BLaER1 treated with 17β-estradiol and CSF1 and Interleukin-3, amounts not matched to agents 10 nM and 100 nM (cell line): Measurements from ENCODE around the gene AOC3.
"Not testable (repeated sequence)": the region's sequence is repeated elsewhere in the genome, so short reads cannot be mapped to it uniquely, and the experiment has no call there.

ENCODE experiments used
- H3K27ac ChIP-seq, 11 experiments: shearing (Covaris generic); formaldehyde crosslinking; 2 replicates each; pipeline ENCODE4 v1.8.1; 2022
- H3K27me3 ChIP-seq, 11 experiments: shearing (Covaris generic); formaldehyde crosslinking; 2 replicates each; pipeline ENCODE4 v1.8.1; 2022
- H3K36me3 ChIP-seq, 11 experiments: shearing (Covaris generic); formaldehyde crosslinking; 2 replicates each; pipeline ENCODE4 v1.8.1; 2022
- H3K4me1 ChIP-seq, 10 experiments: shearing (Covaris generic); formaldehyde crosslinking; 2 replicates each; pipeline ENCODE4 v1.8.1; 2022
- H3K4me2 ChIP-seq, 11 experiments: shearing (Covaris generic); formaldehyde crosslinking; 2 replicates each; pipeline ENCODE4 v1.8.1; 2022
- H3K4me3 ChIP-seq, 10 experiments: shearing (Covaris generic); formaldehyde crosslinking; 2 replicates each; pipeline ENCODE4 v1.8.1; 2022
- H3K9ac ChIP-seq, 11 experiments: shearing (Covaris generic); formaldehyde crosslinking; 2 replicates each; pipeline ENCODE4 v1.8.1; 2022
- H3K9me3 ChIP-seq, 11 experiments: shearing (Covaris generic); formaldehyde crosslinking; replicated peaks in 1 of 11; 2 replicates each; pipeline ENCODE4 v1.8.1; 2022
- H4K20me1 ChIP-seq, 11 experiments: shearing (Covaris generic); formaldehyde crosslinking; 2 replicates each; pipeline ENCODE4 v1.8.1; 2022
- Cebpa-rat ChIP-seq, 11 experiments: shearing (Covaris generic); IDR thresholded peaks; 2 replicates each; pipeline ENCODE4 v1.8.1; 2022

The AOC3 gene

DNA sequence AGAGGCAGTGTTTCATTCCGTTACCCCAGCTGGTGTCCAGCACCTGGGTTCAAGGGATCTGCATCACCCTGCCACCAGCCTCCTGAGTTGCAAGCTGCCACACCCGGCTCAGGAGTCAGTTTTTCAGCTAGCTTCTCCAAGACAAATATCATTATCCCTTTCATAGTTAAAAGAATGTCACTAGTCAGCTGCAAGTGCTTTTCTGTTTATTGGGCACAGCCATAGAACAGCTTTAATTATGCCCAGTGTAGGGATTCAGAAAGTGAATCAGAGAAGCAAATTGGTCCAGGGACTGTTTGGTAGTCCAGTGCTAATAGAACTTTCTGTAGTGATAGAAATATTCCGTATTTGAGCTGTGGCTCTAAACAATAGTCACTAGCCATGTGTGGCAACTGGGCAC lies 2.9 kb upstream of the AOC3 start:
- Histone ChIP-seq H3K27me3 (no peaks in the 10 kb centered on the region), H3K4me3 (no peak overlapping the region), H3K4me2 (no peak overlapping the region), H3K4me1 (peaks cover 0 to 57% (median 22%) of the 10 kb centered on the region in 10 experiments; a peak in 12 of 20 replicates), H3K9me3 (no peaks in the 10 kb centered on the region), H3K27ac (no peak overlapping the region), H3K36me3 (peaks cover 22 to 38% (median 29%) of the 10 kb centered on the region in 11 experiments), H4K20me1 (peaks cover 0 to 54% (median 38%) of the 10 kb centered on the region in 11 experiments; a peak in 17 of 22 replicates), H3K9ac (no peak overlapping the region)
- no peak for TF ChIP-seq Cebpa-rat (IDR thresholded peaks at IDR 0.05)

DNA sequence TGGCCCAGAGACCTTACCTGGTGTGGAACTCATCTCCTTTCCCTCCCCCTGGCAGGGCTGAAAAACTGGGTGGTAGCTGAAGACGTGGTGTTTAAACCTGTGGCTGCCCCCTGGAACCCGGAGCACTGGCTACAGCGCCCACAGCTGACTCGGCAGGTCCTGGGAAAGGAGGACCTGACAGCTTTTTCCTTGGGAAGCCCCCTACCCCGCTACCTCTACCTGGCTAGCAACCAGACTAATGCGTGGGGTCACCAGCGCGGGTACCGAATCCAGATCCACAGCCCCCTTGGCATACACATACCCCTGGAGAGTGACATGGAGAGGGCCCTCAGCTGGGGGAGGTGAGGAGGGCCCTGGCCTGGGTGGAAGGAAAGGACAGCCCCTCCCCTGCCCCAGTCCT lies 2.0 kb upstream of the AOC3 start:
- peaks cover 16 to 28% (median 20%) of the 10 kb centered on the region in 11 experiments for H3K36me3 ChIP-seq
- H3K4me3 ChIP-seq: no peak overlapping the region
- no peaks in the 10 kb centered on the region for H3K9me3 ChIP-seq
- no peaks in the 10 kb centered on the region for H3K27me3 ChIP-seq
- peaks cover 0 to 45% (median 30%) of the 10 kb centered on the region in 11 experiments; a peak in 16 of 22 replicates for H4K20me1 ChIP-seq
- H3K9ac ChIP-seq: no peak overlapping the region
- TF ChIP-seq Cebpa-rat (IDR thresholded peaks at IDR 0.05): no peak
- peak overlapping the region in 1 of 11 experiments; percentile 51; a peak in 1 of 22 replicates for H3K4me2 ChIP-seq
- peaks cover 0 to 54% (median 22%) of the 10 kb centered on the region in 10 experiments; a peak in 12 of 20 replicates for H3K4me1 ChIP-seq
- no peak overlapping the region for H3K27ac ChIP-seq

GRCh38 chr17:42849451-42850181 lies 1.4 kb upstream of the AOC3 start:
- Histone ChIP-seq H4K20me1 (peaks cover 0 to 39% (median 25%) of the 10 kb centered on the region in 11 experiments; a peak in 16 of 22 replicates), H3K9me3 (no peaks in the 10 kb centered on the region), H3K4me1 (peaks cover 0 to 51% (median 22%) of the 10 kb centered on the region in 10 experiments; a peak in 12 of 20 replicates), H3K27ac (no peak overlapping the region), H3K9ac (no peak overlapping the region), H3K4me2 (peak overlapping the region in 4 of 11 experiments; percentile 9 to 51 (median 34); a peak in 5 of 22 replicates), H3K27me3 (no peaks in the 10 kb centered on the region), H3K36me3 (peaks cover 10 to 22% (median 14%) of the 10 kb centered on the region in 11 experiments), H3K4me3 (no peak overlapping the region)
- TF ChIP-seq Cebpa-rat (IDR thresholded peaks at IDR 0.05): no peak

DNA sequence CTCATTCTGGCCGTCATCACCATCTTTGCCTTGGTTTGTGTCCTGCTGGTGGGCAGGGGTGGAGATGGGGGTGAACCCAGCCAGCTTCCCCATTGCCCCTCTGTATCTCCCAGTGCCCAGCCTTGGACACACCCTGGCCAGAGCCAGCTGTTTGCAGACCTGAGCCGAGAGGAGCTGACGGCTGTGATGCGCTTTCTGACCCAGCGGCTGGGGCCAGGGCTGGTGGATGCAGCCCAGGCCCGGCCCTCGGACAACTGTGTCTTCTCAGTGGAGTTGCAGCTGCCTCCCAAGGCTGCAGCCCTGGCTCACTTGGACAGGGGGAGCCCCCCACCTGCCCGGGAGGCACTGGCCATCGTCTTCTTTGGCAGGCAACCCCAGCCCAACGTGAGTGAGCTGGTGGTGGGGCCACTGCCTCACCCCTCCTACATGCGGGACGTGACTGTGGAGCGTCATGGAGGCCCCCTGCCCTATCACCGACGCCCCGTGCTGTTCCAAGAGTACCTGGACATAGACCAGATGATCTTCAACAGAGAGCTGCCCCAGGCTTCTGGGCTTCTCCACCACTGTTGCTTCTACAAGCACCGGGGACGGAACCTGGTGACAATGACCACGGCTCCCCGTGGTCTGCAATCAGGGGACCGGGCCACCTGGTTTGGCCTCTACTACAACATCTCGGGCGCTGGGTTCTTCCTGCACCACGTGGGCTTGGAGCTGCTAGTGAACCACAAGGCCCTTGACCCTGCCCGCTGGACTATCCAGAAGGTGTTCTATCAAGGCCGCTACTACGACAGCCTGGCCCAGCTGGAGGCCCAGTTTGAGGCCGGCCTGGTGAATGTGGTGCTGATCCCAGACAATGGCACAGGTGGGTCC lies 607 bp downstream of the AOC3 start:
- H3K9ac ChIP-seq, H3K27me3 ChIP-seq, H3K4me3 ChIP-seq, H3K4me2 ChIP-seq, H3K9me3 ChIP-seq, H3K27ac ChIP-seq, H3K36me3 ChIP-seq: not testable (repeated sequence)
- peaks cover 0 to 19% (median 7%) of the 10 kb centered on the region in 11 experiments; a peak in 9 of 22 replicates for H4K20me1 ChIP-seq
- H3K4me1 ChIP-seq: peaks cover 0 to 45% (median 14%) of the 10 kb centered on the region in 10 experiments; a peak in 11 of 20 replicates

GRCh38 chr17:42852351-42852750 lies 1.4 kb downstream of the AOC3 start:
- TF ChIP-seq Cebpa-rat (IDR thresholded peaks at IDR 0.05): no peak
- Histone ChIP-seq H3K9me3 (no peaks in the 10 kb centered on the region), H3K4me2 (peak overlapping the region in 2 of 11 experiments; percentile 37 to 51; a peak in 3 of 22 replicates)

DNA sequence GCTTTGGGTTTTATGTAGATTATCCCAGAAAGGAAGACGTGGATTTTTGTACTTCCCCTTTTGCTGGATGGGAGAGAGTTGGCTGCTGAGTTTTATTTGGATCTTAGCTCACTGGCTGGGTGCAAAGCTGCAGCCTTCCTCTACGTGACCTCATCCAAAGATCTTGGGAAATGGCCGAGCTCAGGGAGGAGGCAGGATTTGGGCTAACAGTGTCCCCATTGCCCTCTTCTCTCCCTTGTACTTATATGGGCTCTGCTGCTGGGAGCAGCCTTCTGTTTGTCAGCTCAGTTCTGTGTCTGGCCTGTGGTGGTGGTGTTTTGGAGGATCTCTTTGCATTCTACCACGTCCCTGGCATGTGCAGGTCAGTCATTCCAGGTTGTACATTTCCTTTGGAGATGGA lies 2.0 kb downstream of the AOC3 start:
- Histone ChIP-seq H3K4me3 (no peak overlapping the region), H3K4me1 (peaks cover 0 to 36% (median 12%) of the 10 kb centered on the region in 10 experiments; a peak in 11 of 20 replicates), H3K27ac (no peak overlapping the region), H3K27me3 (no peaks in the 10 kb centered on the region), H4K20me1 (peaks cover 0 to 5% (median 0%) of the 10 kb centered on the region in 11 experiments; a peak in 1 of 22 replicates), H3K36me3 (no peaks in the 10 kb centered on the region), H3K9me3 (no peaks in the 10 kb centered on the region), H3K4me2 (peak overlapping the region in 2 of 11 experiments; percentile 37 to 51; a peak in 4 of 22 replicates), H3K9ac (no peak overlapping the region)
- TF ChIP-seq Cebpa-rat (IDR thresholded peaks at IDR 0.05): no peak

More at GRCh38 chr17:42852351-42852750, 1.4 kb downstream of the AOC3 start:
- no peak overlapping the region for H3K4me3 ChIP-seq
- no peak overlapping the region for H3K27ac ChIP-seq
- H3K9ac ChIP-seq: no peak overlapping the region
- no peaks in the 10 kb centered on the region for H3K27me3 ChIP-seq
- H3K36me3 ChIP-seq: no peaks in the 10 kb centered on the region
- H4K20me1 ChIP-seq: peaks cover 0 to 11% (median 0%) of the 10 kb centered on the region in 11 experiments; a peak in 5 of 22 replicates
- H3K4me1 ChIP-seq: peaks cover 0 to 38% (median 12%) of the 10 kb centered on the region in 10 experiments; a peak in 11 of 20 replicates

DNA sequence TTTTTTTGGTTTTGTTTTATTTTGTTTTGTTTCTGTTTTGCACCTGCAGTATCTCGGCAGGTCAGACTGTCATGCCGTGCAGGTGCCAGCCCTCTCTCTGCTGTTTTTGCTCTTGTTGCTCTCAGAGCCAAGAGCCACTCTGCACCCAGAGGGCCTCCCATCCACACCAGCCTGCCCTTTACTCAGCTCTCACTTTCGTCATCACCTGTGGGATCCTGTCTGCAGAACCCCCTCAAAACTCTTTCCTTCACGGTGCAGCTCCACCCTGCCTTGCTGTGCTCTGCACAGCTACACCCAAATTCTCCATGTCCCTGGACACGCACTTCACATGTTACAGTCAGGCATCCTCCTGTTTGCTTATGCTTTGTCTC lies 2.6 kb downstream of the AOC3 start:
- Histone ChIP-seq H3K27me3 (no peaks in the 10 kb centered on the region), H3K9me3 (no peaks in the 10 kb centered on the region), H4K20me1 (0 out of 22 replicates have a peak, but pooled peaks cover 0 to 5% (median 0%) of the 10 kb centered on the region in 11 experiments), H3K27ac (no peak overlapping the region), H3K4me3 (no peak overlapping the region), H3K36me3 (no peaks in the 10 kb centered on the region), H3K9ac (no peak overlapping the region), H3K4me1 (peaks cover 0 to 36% (median 12%) of the 10 kb centered on the region in 10 experiments; a peak in 11 of 20 replicates), H3K4me2 (no peak overlapping the region)
- TF ChIP-seq Cebpa-rat (IDR thresholded peaks at IDR 0.05): no peak

GRCh38 chr17:42853968-42854790 lies 3.2 kb downstream of the AOC3 start:
- no peaks in the 10 kb centered on the region for H3K9me3 ChIP-seq
- peaks cover 0 to 33% (median 11%) of the 10 kb centered on the region in 10 experiments; a peak in 11 of 20 replicates for H3K4me1 ChIP-seq
- H3K4me2 ChIP-seq: no peak overlapping the region
- no peak overlapping the region for H3K27ac ChIP-seq
- H4K20me1 ChIP-seq: 0 out of 22 replicates have a peak, but pooled peaks cover 0 to 2% (median 0%) of the 10 kb centered on the region in 11 experiments
- no peak overlapping the region for H3K9ac ChIP-seq
- no peaks in the 10 kb centered on the region for H3K27me3 ChIP-seq
- TF ChIP-seq Cebpa-rat (IDR thresholded peaks at IDR 0.05): no peak
- no peaks in the 10 kb centered on the region for H3K36me3 ChIP-seq
- H3K4me3 ChIP-seq: no peak overlapping the region
